ENCODE measurements around the gene TKFC.

- TF ChIP-seq, protein P1, sequence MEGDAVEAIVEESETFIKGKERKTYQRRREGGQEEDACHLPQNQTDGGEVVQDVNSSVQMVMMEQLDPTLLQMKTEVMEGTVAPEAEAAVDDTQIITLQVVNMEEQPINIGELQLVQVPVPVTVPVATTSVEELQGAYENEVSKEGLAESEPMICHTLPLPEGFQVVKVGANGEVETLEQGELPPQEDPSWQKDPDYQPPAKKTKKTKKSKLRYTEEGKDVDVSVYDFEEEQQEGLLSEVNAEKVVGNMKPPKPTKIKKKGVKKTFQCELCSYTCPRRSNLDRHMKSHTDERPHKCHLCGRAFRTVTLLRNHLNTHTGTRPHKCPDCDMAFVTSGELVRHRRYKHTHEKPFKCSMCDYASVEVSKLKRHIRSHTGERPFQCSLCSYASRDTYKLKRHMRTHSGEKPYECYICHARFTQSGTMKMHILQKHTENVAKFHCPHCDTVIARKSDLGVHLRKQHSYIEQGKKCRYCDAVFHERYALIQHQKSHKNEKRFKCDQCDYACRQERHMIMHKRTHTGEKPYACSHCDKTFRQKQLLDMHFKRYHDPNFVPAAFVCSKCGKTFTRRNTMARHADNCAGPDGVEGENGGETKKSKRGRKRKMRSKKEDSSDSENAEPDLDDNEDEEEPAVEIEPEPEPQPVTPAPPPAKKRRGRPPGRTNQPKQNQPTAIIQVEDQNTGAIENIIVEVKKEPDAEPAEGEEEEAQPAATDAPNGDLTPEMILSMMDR (IDR thresholded peaks at IDR 0.05), result peak; percentile 99
- TF ChIP-seq POLR2A (IDR thresholded peaks at IDR 0.05), result no peak
Measured at GRCh38 chr11:61336171-61336935, 3.3 kb downstream of the TKFC start.

Measured in right lobe of liver (tissue), 4 donors.